H9 (cell line): ENCODE results near the gene H2BW1. TPM values are rescaled to one million over a fixed set of nuclear protein-coding genes. Genes with fewer than 3 reads are reported as not detected.

Experiments
- DNase-seq: peaks from one replicate; pipeline ENCODE4 v3.0.0-alpha.2; 2017
- H2AFZ ChIP-seq: one replicate; pipeline ENCODE4 v1.6.1; 2013; ENCODE audit warnings: mild to moderate bottlenecking, low read length, control low read depth, moderate library complexity
- H2AK5ac ChIP-seq: 2 replicates; pipeline ENCODE4 v1.6.1; 2013; ENCODE audit warnings: low read length, control low read depth, mixed read lengths; ENCODE audit not compliant: insufficient read length
- H2BK120ac ChIP-seq: one replicate; pipeline ENCODE4 v1.6.1; 2013; ENCODE audit warnings: low read depth, mild to moderate bottlenecking, low read length, control low read depth, inconsistent platforms; ENCODE audit not compliant: poor library complexity, severe bottlenecking
- H2BK12ac ChIP-seq: 2 replicates; pipeline ENCODE4 v1.6.1; 2013; ENCODE audit warnings: low read length, control low read depth, mixed read lengths, low read depth; ENCODE audit not compliant: insufficient read length
- H2BK15ac ChIP-seq: 2 replicates; pipeline ENCODE4 v1.6.1; 2013; ENCODE audit warnings: low read depth, low read length, control low read depth
- H2BK20ac ChIP-seq: one replicate; pipeline ENCODE4 v1.6.1; 2013; ENCODE audit warnings: low read depth, mild to moderate bottlenecking, low read length, control low read depth, inconsistent platforms; ENCODE audit not compliant: poor library complexity, severe bottlenecking
- H2BK5ac ChIP-seq: 2 replicates; pipeline ENCODE4 v1.6.1; 2013; ENCODE audit warnings: low read length, control low read depth, mixed read lengths; ENCODE audit not compliant: insufficient read length
- H3K14ac ChIP-seq: 2 replicates; pipeline ENCODE4 v1.6.1; 2013; ENCODE audit warnings: low read length, control low read depth; ENCODE audit not compliant: insufficient read depth
- H3K18ac ChIP-seq: 2 replicates; pipeline ENCODE4 v1.6.1; 2013; ENCODE audit warnings: low read depth, mild to moderate bottlenecking, mixed read lengths, low read length, control low read depth; ENCODE audit not compliant: insufficient read length
- H3K23ac ChIP-seq: 2 replicates; pipeline ENCODE4 v1.6.1; 2013; ENCODE audit warnings: low read length, control low read depth, mixed read lengths, low read depth; ENCODE audit not compliant: insufficient read length
- H3K23me2 ChIP-seq: 2 replicates; pipeline ENCODE4 v1.6.1; 2013; ENCODE audit warnings: low read depth, mild to moderate bottlenecking, mixed read lengths, low read length, control low read depth; ENCODE audit not compliant: insufficient read length, poor library complexity, severe bottlenecking
- H3K27ac ChIP-seq: 2 replicates; pipeline ENCODE4 v1.5.1; 2013; ENCODE audit warnings: low read length, control low read depth, mixed read lengths, low read depth; ENCODE audit not compliant: insufficient read length
- H3K27me3 ChIP-seq: 2 replicates; pipeline ENCODE4 v1.6.1; 2013; ENCODE audit warnings: low read length, control low read depth, inconsistent platforms; ENCODE audit not compliant: insufficient read depth
- H3K4ac ChIP-seq: 2 replicates; pipeline ENCODE4 v1.6.1; 2013; ENCODE audit warnings: low read depth, mild to moderate bottlenecking, control low read depth, inconsistent platforms, low read length, moderate library complexity
- H3K4me1 ChIP-seq: 2 replicates; pipeline ENCODE4 v1.6.1; 2013; ENCODE audit warnings: low read length, control low read depth, inconsistent platforms; ENCODE audit not compliant: insufficient read depth
- H3K4me2 ChIP-seq: 2 replicates; pipeline ENCODE4 v1.6.1; 2013; ENCODE audit warnings: low read length, control low read depth, mixed read lengths; ENCODE audit not compliant: insufficient read length, insufficient read depth
- H3K56ac ChIP-seq: 2 replicates; pipeline ENCODE4 v1.6.1; 2013; ENCODE audit warnings: low read depth, mild to moderate bottlenecking, mixed read lengths, low read length, control low read depth; ENCODE audit not compliant: insufficient read length
- H3K79me1 ChIP-seq: 2 replicates; pipeline ENCODE4 v1.6.1; 2013; ENCODE audit warnings: low read depth, mild to moderate bottlenecking, moderate library complexity, low read length, control low read depth, inconsistent platforms; ENCODE audit not compliant: insufficient read depth, poor library complexity, severe bottlenecking
- H3K79me2 ChIP-seq: 2 replicates; pipeline ENCODE4 v1.6.1; 2013; ENCODE audit warnings: low read length, control low read depth, inconsistent platforms; ENCODE audit not compliant: insufficient read depth
- H3K9ac ChIP-seq: 2 replicates; pipeline ENCODE4 v1.6.1; 2013; ENCODE audit warnings: low read length, control low read depth, mixed read lengths; ENCODE audit not compliant: insufficient read length; ENCODE audit errors: extremely low read depth
- H3K9me3 ChIP-seq: one replicate; pipeline ENCODE4 v1.6.1; 2013; ENCODE audit warnings: low read depth, low read length, inconsistent platforms; ENCODE audit not compliant: control insufficient read depth
- H3T11ph ChIP-seq: one replicate; pipeline ENCODE4 v1.6.1; 2013; ENCODE audit warnings: mild to moderate bottlenecking, low read length, control low read depth, inconsistent platforms
- H4K20me1 ChIP-seq: one replicate; pipeline ENCODE4 v1.6.1; 2013; ENCODE audit not compliant: control insufficient read depth, insufficient read length, insufficient read depth
- H4K5ac ChIP-seq: 2 replicates; pipeline ENCODE4 v1.6.1; 2013; ENCODE audit warnings: low read depth, mild to moderate bottlenecking, mixed read lengths, low read length, control low read depth; ENCODE audit not compliant: insufficient read length
- H4K8ac ChIP-seq: replicated peaks from 2 replicates; pipeline ENCODE4 v1.6.1; 2013; ENCODE audit warnings: low read length, control low read depth, mixed read lengths, low read depth; ENCODE audit not compliant: insufficient read length
- H4K91ac ChIP-seq: 2 replicates; pipeline ENCODE4 v1.6.1; 2013; ENCODE audit warnings: low read depth, mild to moderate bottlenecking, moderate library complexity, mixed read lengths, low read length, control low read depth; ENCODE audit not compliant: insufficient read length
- H3K27ac Mint-ChIP-seq, 3 experiments: 2 replicates in 2 of 3; 3 replicates in 1 of 3; pipeline ENCODE4 v1.8.0; 2020 to 2021; ENCODE audit warnings: mixed read lengths in 3 of 3, mild to moderate bottlenecking in 1 of 3, moderate library complexity in 1 of 3
- H3K27me3 Mint-ChIP-seq: 2 replicates; pipeline ENCODE4 v1.8.0; 2021; ENCODE audit warnings: low read depth, mild to moderate bottlenecking, moderate library complexity, mixed read lengths
- H3K36me3 Mint-ChIP-seq, 3 experiments: 2 replicates in 2 of 3; 3 replicates in 1 of 3; pipeline ENCODE4 v1.8.0; 2020 to 2021; ENCODE audit warnings: low read depth in 3 of 3, mixed read lengths in 3 of 3; ENCODE audit not compliant: insufficient read depth in 1 of 3
- H3K4me1 Mint-ChIP-seq, 2 experiments: 2 replicates each; pipeline ENCODE4 v1.8.0; 2020; ENCODE audit warnings: mixed read lengths in 2 of 2
- H3K4me3 Mint-ChIP-seq, 2 experiments: 2 replicates in 1 of 2; 3 replicates in 1 of 2; pipeline ENCODE4 v1.8.0; 2020 to 2021; ENCODE audit warnings: mild to moderate bottlenecking in 2 of 2, mixed read lengths in 2 of 2, moderate library complexity in 1 of 2
- H3K9me3 Mint-ChIP-seq, 2 experiments: 2 replicates in 1 of 2; 3 replicates in 1 of 2; pipeline ENCODE4 v1.8.0; 2020; ENCODE audit warnings: mild to moderate bottlenecking in 2 of 2, mixed read lengths in 2 of 2, moderate library complexity in 1 of 2
- CTCF ChIP-seq: fragments of 200-600 bp; sonication (generic); conservative IDR thresholded peaks from 3 replicates; pipeline ENCODE4 v1.8.0; 2021; ENCODE audit warnings: antibody characterized with exemption, mild to moderate bottlenecking
- WGBS: extraction: QIAGEN DNeasy Blood & Tissue Kit; methylation state at CpG from one replicate; pipeline ENCODE4 v1.1.7; 2013; ENCODE audit warnings: missing lambda C conversion rate, low lambda C conversion rate, mixed read lengths; ENCODE audit not compliant: insufficient read length; ENCODE audit errors: extremely low coverage; 5-methylcytosine and 5-hydroxymethylcytosine counted together
- total RNA-seq: library from RNA; stranded (reverse); gene quantifications from 2 replicates; pipeline ENCODE4 v1.2.1, GENCODE V29; 2021

Gene H2BW1
- total RNA-seq, 1 experiment from 2014 or later: 0.26 TPM

DNA sequence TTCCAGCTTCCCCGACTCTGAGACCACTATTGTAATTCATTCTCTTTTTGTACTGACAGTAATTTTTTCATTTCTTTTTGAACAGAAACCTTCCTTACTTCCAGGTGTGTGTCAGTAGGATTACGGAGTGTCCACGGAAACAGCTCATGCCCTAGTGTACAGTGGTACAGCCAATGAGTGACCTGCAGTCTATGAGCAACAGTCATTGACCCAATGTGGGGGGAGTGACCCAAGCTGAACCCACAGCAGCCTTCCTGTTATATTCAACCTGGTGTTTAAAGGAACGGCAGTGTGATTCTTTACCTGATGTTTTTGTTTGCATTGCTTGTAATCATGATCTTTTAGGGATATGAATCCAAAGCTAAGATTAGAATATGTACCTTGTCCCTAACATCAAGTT, 27.5 kb upstream of the H2BW1 start:
- no CpG with 5 or more reads among the region's 4 CpGs for WGBS

More for the DNA sequence above, 27.5 kb upstream of the H2BW1 start:
- H3K4me1 ChIP-seq: no peaks in the 10 kb centered on the region; the same call in 1 of the 2 replicates
- no peaks in the 10 kb centered on the region for H3K23me2 ChIP-seq
- no peaks in the 10 kb centered on the region for H3K79me1 ChIP-seq
- no peak overlapping the region for H2AK5ac ChIP-seq
- no peak overlapping the region for H4K5ac ChIP-seq
- H3T11ph ChIP-seq: no peak overlapping the region
- no peak overlapping the region for H4K91ac ChIP-seq
- H3K23ac ChIP-seq: no peak overlapping the region
- Mint-ChIP-seq H3K4me3 (no peak overlapping the region), H3K36me3 (no peaks in the 10 kb centered on the region; a peak in 1 of 7 replicates), H3K27ac (no peak overlapping the region), H3K9me3 (peaks cover 1 to 74% of the 10 kb centered on the region in 2 experiments; a peak in 2 of 5 replicates), H3K27me3 (peaks cover 10% of the 10 kb centered on the region), H3K4me1 (peaks cover 5 to 8% of the 10 kb centered on the region in 2 experiments)
- no peak overlapping the region for H3K27ac ChIP-seq
- H3K4me2 ChIP-seq: no peak overlapping the region
- peaks cover 14% of the 10 kb centered on the region for H3K9me3 ChIP-seq
- H3K9ac ChIP-seq: no peak overlapping the region
- H3K4ac ChIP-seq: no peak overlapping the region
- no peak for DNase-seq
- no peak overlapping the region for H2BK15ac ChIP-seq
- H2BK20ac ChIP-seq: no peak overlapping the region
- no peaks in the 10 kb centered on the region for H3K79me2 ChIP-seq
- H4K20me1 ChIP-seq: no peaks in the 10 kb centered on the region
- H2BK5ac ChIP-seq: no peak overlapping the region
- no peak overlapping the region for H4K8ac ChIP-seq
- no peak overlapping the region for H2BK12ac ChIP-seq
- H2AFZ ChIP-seq: no peak overlapping the region
- no peak overlapping the region for H2BK120ac ChIP-seq
- no peaks in the 10 kb centered on the region for H3K27me3 ChIP-seq
- no peak overlapping the region for H3K18ac ChIP-seq
- no peak overlapping the region for H3K14ac ChIP-seq
- no peak for TF ChIP-seq CTCF
- H3K56ac ChIP-seq: no peak overlapping the region
